Esophagus muscularis mucosa (tissue), 4 donors: ENCODE measurements around the gene IL22. TPM values are rescaled to one million over a fixed set of nuclear protein-coding genes. Genes with fewer than 3 reads are reported as not detected.

Experiments
- DNase-seq: peaks from one replicate; pipeline ENCODE4 v3.0.0-alpha.2; 2017; ENCODE audit errors: extremely low spot score
- H3K27ac ChIP-seq, 4 donors: fragments of 200-600 bp; sonication (generic); replicated peaks in 1 of 4; 1 replicate in 3 of 4; 2 replicates in 1 of 4; pipeline ENCODE4 v1.5.1; 2016 to 2019; ENCODE audit warnings: mild to moderate bottlenecking in 1 of 4
- H3K27me3 ChIP-seq, 4 donors: fragments of 200-600 bp; sonication (generic); one replicate each; pipeline versions ENCODE4 v1.5.1 to v1.6.0; 2016 to 2019
- H3K36me3 ChIP-seq, 4 donors: fragments of 200-600 bp; sonication (generic); one replicate each; pipeline ENCODE4 v1.5.1; 2016 to 2019
- H3K4me1 ChIP-seq, 4 donors: fragments of 200-600 bp; sonication (generic); one replicate each; pipeline ENCODE4 v1.5.1; 2016 to 2019
- H3K4me3 ChIP-seq, 4 donors: fragments of 200-600 bp; sonication (generic); 1 replicate in 2 of 4; 2 replicates in 2 of 4; pipeline ENCODE4 v1.5.1; 2016 to 2019; ENCODE audit warnings: mild to moderate bottlenecking in 4 of 4, moderate library complexity in 1 of 4
- H3K9me3 ChIP-seq, 4 donors: fragments of 200-600 bp; sonication (generic); 1 replicate in 3 of 4; 2 replicates in 1 of 4; pipeline ENCODE4 v1.5.1; 2016 to 2019
- CTCF ChIP-seq, 3 experiments: fragments of 200-600 bp in 2 of 3; fragments of 450-650 bp in 1 of 3; sonication (generic) in 2 of 3; IDR thresholded peaks; one replicate each; pipeline ENCODE4 v1.5.1; 2017 to 2019; ENCODE audit warnings: antibody characterized with exemption in 3 of 3, mild to moderate bottlenecking in 2 of 3, moderate library complexity in 1 of 3
- EP300 ChIP-seq: sonication (generic); formaldehyde crosslinking; IDR thresholded peaks from one replicate; pipeline ENCODE4 v1.6.1; 2017; ENCODE audit warnings: antibody characterized with exemption
- POLR2A ChIP-seq: fragments of 450-650 bp; IDR thresholded peaks from one replicate; pipeline ENCODE4 v1.6.1; 2017; ENCODE audit warnings: antibody characterized with exemption, moderate library complexity, mild to moderate bottlenecking, low read depth
- POLR2AphosphoS5 ChIP-seq, 2 donors: sonication (generic); formaldehyde crosslinking; IDR thresholded peaks; one replicate each; pipeline ENCODE4 v1.6.1; 2017; ENCODE audit warnings: antibody characterized with exemption in 2 of 2
- WGBS: methylation state at CpG from one replicate; pipeline ENCODE4 v1.1.5; 2018; 5-methylcytosine and 5-hydroxymethylcytosine counted together
- intact Hi-C: fragments of 100-400 bp; cut with DNase I; formaldehyde crosslinking; loops from one replicate; pipeline ENCODE4 v1.15.1; 2023
- total RNA-seq, 4 donors: library from RNA; depleted of rRNA; stranded (reverse); fragments of >200 nt; gene quantifications; one replicate each; pipeline versions ENCODE4 v1.1.0 to v1.2.1, GENCODE V29; 2016

IL22 gene
- total RNA-seq, 4 donors from 2014 or later: not detected

- 29% methylated on average over 2 of the region's 2 CpGs for WGBS
- no peak overlapping the region for H3K27ac ChIP-seq
- intact Hi-C loops: no loop called here
These were observed 15.8 kb downstream of the IL22 start for GRCh38 chr12:68237619-68238018.

DNA sequence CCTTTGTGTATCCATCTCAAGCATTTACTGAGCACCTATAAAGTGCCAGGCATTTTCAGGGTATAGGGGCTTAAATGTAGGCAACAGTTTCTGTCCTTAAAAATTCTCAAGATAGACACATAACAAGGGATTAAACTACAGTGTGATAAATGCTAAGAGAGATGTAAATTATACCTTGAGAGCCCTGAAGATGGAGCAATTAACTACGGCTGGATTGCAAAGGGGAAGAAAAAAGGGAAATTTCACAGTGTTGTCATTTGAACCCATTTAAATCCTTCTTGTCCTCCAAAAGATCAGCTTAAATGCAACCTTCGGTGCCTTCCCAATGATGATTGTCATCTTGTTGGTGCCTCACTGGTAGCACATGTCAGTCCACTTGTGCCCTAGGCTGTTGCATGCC is 16.3 kb downstream of the IL22 start:
- DNase-seq: no peak
- H3K4me1 ChIP-seq: peaks cover 13 to 41% (median 32%) of the 10 kb centered on the region in 4 donors
- H3K27me3 ChIP-seq: no peaks in the 10 kb centered on the region
- WGBS: 60% methylated on average over 2 of the region's 2 CpGs
- TF ChIP-seq POLR2A (no peak), CTCF (IDR thresholded peaks at IDR 0.05) (peak in 1 of 3 experiments; percentile 13)
- no peaks in the 10 kb centered on the region for H3K36me3 ChIP-seq
- H3K9me3 ChIP-seq: no peaks in the 10 kb centered on the region
- H3K27ac ChIP-seq: no peak overlapping the region
- H3K4me3 ChIP-seq: peak overlapping the region; percentile 28 to 46 (median 34)
- intact Hi-C loops: no loop called here

More at GRCh38 chr12:68237619-68238018, 15.8 kb downstream of the IL22 start:
- Histone ChIP-seq H3K4me3 (no peak overlapping the region), H3K27me3 (no peaks in the 10 kb centered on the region), H3K9me3 (no peaks in the 10 kb centered on the region), H3K36me3 (no peaks in the 10 kb centered on the region), H3K4me1 (peaks cover 13 to 41% (median 32%) of the 10 kb centered on the region in 4 donors)
- no peak for DNase-seq
- TF ChIP-seq EP300: no peak
- no peak for TF ChIP-seq POLR2AphosphoS5 (IDR thresholded peaks at IDR 0.05)
- no peak for TF ChIP-seq CTCF (IDR thresholded peaks at IDR 0.05)
- no peak for TF ChIP-seq POLR2A

DNA sequence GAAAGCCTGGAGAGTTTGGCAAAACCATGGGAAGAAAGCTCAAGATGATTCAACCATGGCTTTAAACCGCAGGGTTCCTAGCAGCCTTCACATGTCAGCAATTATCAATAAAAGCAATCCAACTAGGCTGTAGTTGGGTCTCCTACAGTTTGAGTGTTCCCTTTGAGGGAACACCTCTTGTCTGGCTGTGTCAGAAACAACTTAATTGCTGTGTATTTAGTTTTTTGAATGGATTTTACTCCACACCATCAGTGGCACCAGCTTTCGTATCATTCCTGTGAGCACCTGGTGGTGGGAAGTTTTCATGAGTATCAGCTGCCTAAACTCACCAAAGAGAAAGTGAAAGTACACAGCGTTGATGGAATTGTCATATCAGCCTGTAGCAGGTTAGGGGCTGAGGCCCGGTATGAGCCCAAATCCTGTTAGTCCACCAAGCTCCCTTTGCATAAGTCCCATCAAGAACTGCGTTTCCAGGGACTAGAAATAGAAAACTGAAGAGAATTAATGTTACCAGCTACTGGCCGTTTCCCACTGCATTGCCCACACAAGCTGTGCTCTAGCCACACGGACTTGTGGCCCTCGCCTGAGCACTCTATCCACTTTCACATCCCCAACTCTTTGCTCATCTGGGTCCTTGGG is 16.9 kb downstream of the IL22 start:
- TF ChIP-seq CTCF (IDR thresholded peaks at IDR 0.05): peak in 1 of 3 experiments; percentile 10
- TF ChIP-seq POLR2AphosphoS5 (IDR thresholded peaks at IDR 0.05): no peak
- no peak for TF ChIP-seq EP300
- Histone ChIP-seq H3K4me3 (peak overlapping the region; percentile 28 to 46 (median 34)), H3K36me3 (no peaks in the 10 kb centered on the region), H3K27ac (no peak overlapping the region), H3K4me1 (peaks cover 13 to 37% (median 31%) of the 10 kb centered on the region in 4 donors), H3K9me3 (no peaks in the 10 kb centered on the region), H3K27me3 (no peaks in the 10 kb centered on the region)
- no peak for DNase-seq
- intact Hi-C loops: no loop called here
- WGBS: 66% methylated on average over 8 of the region's 8 CpGs

DNA sequence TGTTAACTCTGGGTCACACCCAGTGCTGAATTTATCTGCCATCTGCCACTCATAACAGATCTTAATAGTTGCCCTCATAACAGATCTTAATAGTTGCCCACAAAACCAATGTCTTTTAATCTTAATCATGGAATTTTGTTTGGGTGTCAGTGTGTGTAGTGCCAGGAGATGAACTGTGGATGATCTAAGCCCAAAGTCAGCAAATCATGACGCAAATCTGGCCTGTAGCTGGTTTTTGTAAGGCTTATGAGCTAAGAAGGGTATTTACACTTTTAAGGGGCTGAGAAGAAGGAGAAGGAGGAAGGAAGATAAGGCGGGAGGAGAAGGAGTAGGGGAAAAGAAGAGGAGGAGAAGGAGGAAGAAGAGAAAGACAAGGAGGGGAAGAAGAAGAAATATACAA is 17.8 kb downstream of the IL22 start:
- no peak for DNase-seq
- WGBS: 88% methylated on average over 2 of the region's 2 CpGs
- H3K27me3 ChIP-seq: no peaks in the 10 kb centered on the region
- intact Hi-C loops: no loop called here
- H3K36me3 ChIP-seq: no peaks in the 10 kb centered on the region
- no peaks in the 10 kb centered on the region for H3K9me3 ChIP-seq
- H3K4me1 ChIP-seq: peaks cover 11 to 30% (median 24%) of the 10 kb centered on the region in 4 donors
- H3K27ac ChIP-seq: no peak overlapping the region
- TF ChIP-seq CTCF (IDR thresholded peaks at IDR 0.05) (no peak), EP300 (no peak), POLR2AphosphoS5 (IDR thresholded peaks at IDR 0.05) (no peak), POLR2A (no peak)
- no peak overlapping the region for H3K4me3 ChIP-seq

DNA sequence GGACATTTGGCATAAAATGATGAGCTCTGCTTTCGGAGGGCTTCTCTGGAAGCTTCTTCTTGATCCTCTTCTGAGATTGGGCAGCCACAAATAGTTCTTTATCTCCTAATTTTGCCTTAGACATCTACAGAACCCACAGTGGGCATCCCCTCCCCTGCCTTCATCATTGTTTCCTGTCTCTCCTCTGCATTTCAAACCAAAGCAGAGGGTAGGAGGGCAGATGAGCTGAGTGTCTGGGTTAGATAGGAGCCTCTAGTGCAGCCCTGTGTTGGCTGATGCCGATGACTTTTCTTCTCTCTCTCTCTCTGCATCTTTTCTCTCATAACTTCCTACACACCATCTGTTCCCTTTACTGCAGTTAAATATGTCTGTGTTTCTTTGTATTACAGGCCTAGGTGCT is 19.3 kb downstream of the IL22 start:
- TF ChIP-seq POLR2A (no peak), EP300 (no peak), POLR2AphosphoS5 (IDR thresholded peaks at IDR 0.05) (no peak), CTCF (IDR thresholded peaks at IDR 0.05) (no peak)
- WGBS: 97% methylated on average over 2 of the region's 2 CpGs
- H3K4me3 ChIP-seq: no peak overlapping the region
- H3K27me3 ChIP-seq: no peaks in the 10 kb centered on the region
- H3K36me3 ChIP-seq: no peaks in the 10 kb centered on the region
- H3K9me3 ChIP-seq: no peaks in the 10 kb centered on the region
- no peak for DNase-seq
- H3K4me1 ChIP-seq: peaks cover 10 to 20% (median 18%) of the 10 kb centered on the region in 4 donors
- no peak overlapping the region for H3K27ac ChIP-seq
- intact Hi-C loops: no loop called here
